Coronary artery (tissue), 2 donors: ENCODE results near the gene PARP8.
A peak's percentile ranks its signal among the peaks of the same experiment; 100 is the strongest.
"Not testable (repeated sequence)": the region's sequence is repeated elsewhere in the genome, so short reads cannot be mapped to it uniquely, and the experiment has no call there.

Experiments used
- DNase-seq: peaks from one replicate; pipeline ENCODE4 v3.0.0-alpha.2; 2017; ENCODE audit warnings: low spot score
- H3K27ac ChIP-seq, 2 donors: fragments of 200-600 bp; sonication (generic); one replicate each; pipeline ENCODE4 v1.5.1; 2016 to 2019
- H3K4me3 ChIP-seq: fragments of 200-600 bp; sonication (generic); 2 replicates; pipeline ENCODE4 v1.5.1; 2016; ENCODE audit warnings: mild to moderate bottlenecking, moderate library complexity
- CTCF ChIP-seq: fragments of 200-600 bp; sonication (generic); IDR thresholded peaks from one replicate; pipeline ENCODE4 v1.5.1; 2019; ENCODE audit warnings: antibody characterized with exemption

PARP8 gene

GRCh38 chr5:50666261-50667022, at the start of gene PARP8:
TSS of gene PARP8 (plus strand) at chr5:50666637. CDS start at chr5:50667096, 459 bp downstream.
- peak; percentile 83 for DNase-seq
- TF ChIP-seq CTCF: no peak
- Histone ChIP-seq H3K27ac (peak within 1 kb of the TSS; percentile 91 to 95), H3K4me3 (peak within 1 kb of the TSS; percentile 98)

DNA sequence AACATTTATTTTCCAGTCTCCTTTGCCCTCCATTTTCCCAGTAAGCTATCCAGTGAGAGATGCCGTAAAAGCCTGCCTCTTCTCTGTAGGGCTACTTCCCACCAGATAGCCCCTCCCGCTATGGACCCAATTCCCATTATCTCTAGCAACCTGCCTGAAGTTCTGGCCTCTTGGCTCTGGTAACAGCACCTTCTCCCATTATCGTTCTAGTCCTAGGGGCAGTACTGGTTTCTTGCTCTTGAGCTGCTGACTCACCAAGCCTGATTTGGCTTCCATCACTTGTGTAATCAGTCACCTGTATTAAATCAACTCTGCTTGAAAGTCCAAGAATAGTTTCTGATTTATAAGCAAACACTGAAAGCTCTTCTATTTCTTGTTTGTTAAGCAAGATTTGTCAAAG, 42.8 kb upstream of the PARP8 start:
- Histone ChIP-seq H3K27ac (no peak overlapping the region), H3K4me3 (no peak overlapping the region)
- TF ChIP-seq CTCF: no peak
- no peak for DNase-seq

- not testable (repeated sequence) for H3K27ac ChIP-seq, H3K4me3 ChIP-seq
Observed at GRCh38 chr5:50634866-50635265, 31.6 kb upstream of the PARP8 start.

GRCh38 chr5:50637576-50637975, 28.9 kb upstream of the PARP8 start:
- H3K4me3 ChIP-seq, DNase-seq, H3K27ac ChIP-seq: not testable (repeated sequence)

More at GRCh38 chr5:50634866-50635265, 31.6 kb upstream of the PARP8 start:
- not testable (repeated sequence) for DNase-seq

GRCh38 chr5:50646591-50646990, 19.8 kb upstream of the PARP8 start:
- TF ChIP-seq CTCF: no peak
- no peak for DNase-seq
- H3K4me3 ChIP-seq: no peak overlapping the region
- no peak overlapping the region for H3K27ac ChIP-seq

GRCh38 chr5:50647726-50648125, 18.7 kb upstream of the PARP8 start:
- H3K27ac ChIP-seq: no peak overlapping the region
- no peak for TF ChIP-seq CTCF
- no peak for DNase-seq

GRCh38 chr5:50653946-50654345, 12.5 kb upstream of the PARP8 start:
- DNase-seq: no peak

More at GRCh38 chr5:50647726-50648125, 18.7 kb upstream of the PARP8 start:
- no peak overlapping the region for H3K4me3 ChIP-seq

More at GRCh38 chr5:50653946-50654345, 12.5 kb upstream of the PARP8 start:
- Histone ChIP-seq H3K4me3 (no peak overlapping the region), H3K27ac (no peak overlapping the region)
- TF ChIP-seq CTCF: no peak
